Bronchial epithelial cell (primary cell): Measurements from ENCODE around the gene RFLNA. TPM values are rescaled to one million over a fixed set of nuclear protein-coding genes. Genes with fewer than 3 reads are reported as not detected.

Source experiments
- DNase-seq: peaks from one replicate; pipeline ENCODE4 v3.0.0-alpha.2; 2010; ENCODE audit warnings: low read depth
- FAIRE-seq: peaks from 2 replicates; lab custom pipeline; 2011; peaks lifted over from hg19 to GRCh38; lab: Jason Lieb, UNC
- H3K27me3 ChIP-seq: 2 replicates; pipeline ENCODE4 v1.5.1; 2011; ENCODE audit warnings: low read length; ENCODE audit not compliant: control insufficient read depth, insufficient read depth
- H3K36me3 ChIP-seq: 2 replicates; pipeline ENCODE4 v1.5.1; 2011; ENCODE audit warnings: low read length; ENCODE audit not compliant: control insufficient read depth, insufficient read depth
- H3K4me3 ChIP-seq: 2 replicates; pipeline ENCODE4 v1.5.1; 2011; ENCODE audit warnings: mild to moderate bottlenecking, low read depth, low read length, control low read depth
- CTCF ChIP-seq: IDR thresholded peaks from 2 replicates; pipeline ENCODE4 v1.5.1; 2011; ENCODE audit warnings: mild to moderate bottlenecking, moderate library complexity, low read length, control low read depth, inconsistent platforms; ENCODE audit not compliant: insufficient read depth, severe bottlenecking
- total RNA-seq: library from RNA; depleted of rRNA; stranded (reverse); fragments of >200 nt; gene quantifications from 2 replicates; pipeline ENCODE4 v1.2.1, GENCODE V29; 2014

The RFLNA gene
- total RNA-seq, 1 donor from 2014 or later: not detected

DNA sequence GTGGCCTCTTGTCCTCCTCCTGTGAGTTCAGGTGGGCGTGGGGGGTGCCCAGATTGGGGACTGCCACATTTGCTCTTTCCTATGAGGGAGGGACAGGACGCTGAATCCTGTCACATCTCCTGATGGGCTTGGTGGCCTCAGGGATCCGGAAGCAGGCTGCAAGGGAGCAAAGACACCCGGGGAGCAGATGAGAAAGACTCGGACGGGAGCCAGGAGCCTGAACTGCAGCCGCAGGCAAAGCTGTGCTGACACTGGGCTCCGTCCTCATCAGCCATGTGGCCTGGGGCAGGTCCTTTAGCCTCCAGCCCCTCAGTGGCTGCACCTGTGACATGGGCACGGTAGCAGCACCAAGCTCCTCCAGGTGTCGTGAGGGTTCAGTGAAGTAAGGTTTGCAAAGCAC lies 40.8 kb upstream of the RFLNA start:
- no peaks in the 10 kb centered on the region for H3K36me3 ChIP-seq
- TF ChIP-seq CTCF: no peak
- DNase-seq (no peak), FAIRE-seq (no peak)
- no peak overlapping the region for H3K4me3 ChIP-seq
- peaks cover 3% of the 10 kb centered on the region for H3K27me3 ChIP-seq

- Histone ChIP-seq H3K4me3 (no peak overlapping the region), H3K27me3 (peaks cover 1% of the 10 kb centered on the region), H3K36me3 (no peaks in the 10 kb centered on the region)
- no peak for TF ChIP-seq CTCF
- DNase-seq (no peak), FAIRE-seq (no peak)
These were observed 35.5 kb upstream of the RFLNA start for GRCh38 chr12:124259154-124260066.

- peaks cover 3% of the 10 kb centered on the region for H3K27me3 ChIP-seq
- no peak overlapping the region for H3K4me3 ChIP-seq
- no peak for DNase-seq
- H3K36me3 ChIP-seq: no peaks in the 10 kb centered on the region
- no peak for FAIRE-seq
- no peak for TF ChIP-seq CTCF
These were observed 33.0 kb upstream of the RFLNA start for GRCh38 chr12:124261885-124262284.

DNA sequence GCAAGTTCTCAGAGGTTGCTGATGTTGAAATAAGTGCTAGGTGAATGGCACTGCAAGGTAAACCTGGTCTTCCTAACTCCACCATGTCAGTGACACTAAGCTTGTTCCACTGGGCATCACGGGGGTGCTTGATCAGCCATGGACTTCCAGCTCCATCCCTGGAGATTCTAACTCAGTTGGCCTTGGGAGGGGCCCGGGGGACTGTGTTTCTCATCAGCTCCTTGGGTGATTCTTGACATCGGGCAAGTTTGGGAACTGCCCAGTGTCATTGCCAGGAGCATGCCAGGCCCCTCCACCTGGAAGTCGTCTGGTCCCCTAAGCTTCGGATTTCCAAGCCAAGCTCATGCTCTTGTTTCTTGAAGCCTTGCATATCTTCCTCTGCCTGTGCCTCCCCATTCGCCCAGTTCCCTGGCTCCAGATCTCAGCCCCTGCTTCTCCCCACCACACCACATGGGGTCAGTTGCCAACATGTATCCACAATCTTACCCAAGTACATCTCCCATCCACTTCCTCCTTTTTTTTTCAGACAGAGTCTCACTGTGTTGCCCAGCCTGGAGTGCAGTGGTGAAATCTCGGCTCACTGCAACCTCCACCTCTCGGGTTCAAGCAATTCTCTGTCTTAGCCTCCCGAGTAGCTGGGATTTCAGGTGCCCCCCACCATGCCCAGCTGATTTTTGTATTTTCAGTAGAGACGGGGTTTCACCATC lies 30.7 kb upstream of the RFLNA start:
- FAIRE-seq: no peak
- H3K27me3 ChIP-seq: peaks cover 2% of the 10 kb centered on the region
- no peaks in the 10 kb centered on the region for H3K36me3 ChIP-seq
- TF ChIP-seq CTCF: no peak
- no peak overlapping the region for H3K4me3 ChIP-seq
- DNase-seq: no peak

GRCh38 chr12:124264879-124265278 lies 30.0 kb upstream of the RFLNA start:
- TF ChIP-seq CTCF: no peak
- DNase-seq (no peak), FAIRE-seq (no peak)
- Histone ChIP-seq H3K36me3 (no peaks in the 10 kb centered on the region), H3K4me3 (no peak overlapping the region), H3K27me3 (peaks cover 3% of the 10 kb centered on the region)
